Activated B cell treated with CpG ODN at 0.5 μM for 24 hours (primary cell): ENCODE measurements around the gene CTNND2. TPM values are rescaled to one million over a fixed set of nuclear protein-coding genes. Genes with fewer than 3 reads are reported as not detected.

Experiments used
- ATAC-seq: fragments of 200-7000 bp; cut with Tn5 transposase; one replicate; pipeline ENCODE4 v1.10.0; 2021; ENCODE audit warnings: low read depth, mild to moderate bottlenecking, moderate library complexity
- CTCF ChIA-PET: fragments of 350-600 bp; sonication (Branson Sonifier 250); formaldehyde crosslinking; loops from one replicate; lab custom pipeline; 2021; ENCODE audit warnings: antibody characterized with exemption; lab: Charles Lee
- POLR2A ChIA-PET: fragments of 350-600 bp; sonication (Branson Sonifier 250); formaldehyde crosslinking; loops from one replicate; lab custom pipeline; 2021; ENCODE audit warnings: antibody characterized with exemption; lab: Charles Lee
- DNase-seq: peaks from one replicate; pipeline ENCODE4 v3.0.0; 2022
- H3K27ac Mint-ChIP-seq: one replicate; pipeline ENCODE4 v1.8.0; 2020; ENCODE audit warnings: mixed read lengths
- H3K27me3 Mint-ChIP-seq: one replicate; pipeline ENCODE4 v1.8.0; 2021; ENCODE audit warnings: mixed read lengths
- H3K36me3 Mint-ChIP-seq: one replicate; pipeline ENCODE4 v1.8.0; 2021; ENCODE audit warnings: low read depth, mixed read lengths
- H3K4me1 Mint-ChIP-seq: one replicate; pipeline ENCODE4 v1.8.0; 2021; ENCODE audit warnings: mixed read lengths
- H3K4me3 Mint-ChIP-seq: one replicate; pipeline ENCODE4 v1.8.0; 2020; ENCODE audit warnings: mild to moderate bottlenecking, mixed read lengths
- H3K9me3 Mint-ChIP-seq: one replicate; pipeline ENCODE4 v1.8.0; 2020; ENCODE audit warnings: mixed read lengths
- CTCF ChIP-seq: fragments of 200-600 bp; IDR thresholded peaks from one replicate; pipeline ENCODE4 v1.8.0; 2022; ENCODE audit warnings: antibody characterized with exemption, mild to moderate bottlenecking
- intact Hi-C: fragments of 100-400 bp; cut with micrococcal nuclease; formaldehyde crosslinking; loops from one replicate; pipeline ENCODE4 v1.15.1; 2024
- total RNA-seq: library from RNA; stranded (reverse); gene quantifications from 2 replicates; pipeline ENCODE4 v1.2.3, GENCODE V29; 2022

CTNND2 gene
- total RNA-seq, 1 donor from 2014 or later = not detected

GRCh38 chr5:11386398-11386797, 517.8 kb downstream of the CTNND2 start:
- no peaks in the 10 kb centered on the region for H3K36me3 Mint-ChIP-seq
- peaks cover 26% of the 10 kb centered on the region for H3K27me3 Mint-ChIP-seq
- TF ChIP-seq CTCF = no peak
- DNase-seq = no peak
- CTCF ChIA-PET = no interaction called here
- ATAC-seq = no peak
- no peak overlapping the region for H3K4me3 Mint-ChIP-seq
- H3K4me1 Mint-ChIP-seq = peaks cover 10% of the 10 kb centered on the region
- H3K27ac Mint-ChIP-seq = no peak overlapping the region
- intact Hi-C loops = no loop called here
- POLR2A ChIA-PET = no interaction called here
- H3K9me3 Mint-ChIP-seq = no peaks in the 10 kb centered on the region

- no peak for TF ChIP-seq CTCF
- ChIA-PET CTCF (no interaction called here), POLR2A (no interaction called here)
- Mint-ChIP-seq H3K27ac (no peak overlapping the region), H3K36me3 (no peaks in the 10 kb centered on the region), H3K27me3 (peaks cover 30% of the 10 kb centered on the region), H3K4me3 (no peak overlapping the region), H3K9me3 (no peaks in the 10 kb centered on the region), H3K4me1 (peaks cover 10% of the 10 kb centered on the region)
- ATAC-seq = no peak
- no peak for DNase-seq
- intact Hi-C loops = no loop called here
These were observed 518.3 kb downstream of the CTNND2 start for GRCh38 chr5:11385901-11386293.

GRCh38 chr5:11385251-11385900, 518.9 kb downstream of the CTNND2 start:
- no peak for TF ChIP-seq CTCF
- no peaks in the 10 kb centered on the region for H3K36me3 Mint-ChIP-seq
- DNase-seq = no peak
- H3K27me3 Mint-ChIP-seq = peaks cover 30% of the 10 kb centered on the region
- ChIA-PET CTCF (no interaction called here), POLR2A (no interaction called here)
- no peak overlapping the region for H3K4me3 Mint-ChIP-seq
- intact Hi-C loops = no loop called here
- H3K27ac Mint-ChIP-seq = no peak overlapping the region
- H3K9me3 Mint-ChIP-seq = no peaks in the 10 kb centered on the region
- ATAC-seq = no peak
- peaks cover 10% of the 10 kb centered on the region for H3K4me1 Mint-ChIP-seq

- POLR2A ChIA-PET = no interaction called here
- no peak for TF ChIP-seq CTCF
- no peak for DNase-seq
- Mint-ChIP-seq H3K27me3 (peaks cover 30% of the 10 kb centered on the region), H3K4me1 (peaks cover 10% of the 10 kb centered on the region), H3K9me3 (no peaks in the 10 kb centered on the region), H3K27ac (no peak overlapping the region), H3K36me3 (no peaks in the 10 kb centered on the region), H3K4me3 (no peak overlapping the region)
- no peak for ATAC-seq
- intact Hi-C loops = no loop called here
- CTCF ChIA-PET = no interaction called here
These were observed 519.6 kb downstream of the CTNND2 start for GRCh38 chr5:11384441-11385250.

GRCh38 chr5:11383506-11384095, 520.6 kb downstream of the CTNND2 start:
- peaks cover 28% of the 10 kb centered on the region for H3K27me3 Mint-ChIP-seq
- ATAC-seq (no peak), DNase-seq (no peak)
- no peak overlapping the region for H3K27ac Mint-ChIP-seq
- no peaks in the 10 kb centered on the region for H3K36me3 Mint-ChIP-seq
- H3K4me3 Mint-ChIP-seq = no peak overlapping the region
- ChIA-PET CTCF (no interaction called here), POLR2A (no interaction called here)
- no peak for TF ChIP-seq CTCF
- intact Hi-C loops = no loop called here
- H3K4me1 Mint-ChIP-seq = peaks cover 10% of the 10 kb centered on the region
- H3K9me3 Mint-ChIP-seq = no peaks in the 10 kb centered on the region
